Thyroid gland (tissue), 4 donors: ENCODE results near the gene LGALS8. TPM values are rescaled to one million over a fixed set of nuclear protein-coding genes. Genes with fewer than 3 reads are reported as not detected.

ENCODE experiments used
- DNase-seq, 2 donors: peaks; one replicate each; pipeline ENCODE4 v3.0.0-alpha.2; 2019
- H3K27ac ChIP-seq, 3 donors: fragments of 200-600 bp; sonication (generic); 1 replicate in 2 of 3; 2 replicates in 1 of 3; pipeline ENCODE4 v1.5.1; 2016 to 2019; ENCODE audit warnings: mild to moderate bottlenecking in 1 of 3, moderate library complexity in 1 of 3
- H3K27me3 ChIP-seq: fragments of 200-600 bp; sonication (generic); one replicate; pipeline ENCODE4 v1.5.1; 2019
- H3K36me3 ChIP-seq, 2 donors: fragments of 200-600 bp; sonication (generic); one replicate each; pipeline ENCODE4 v1.5.1; 2016 to 2019
- H3K4me1 ChIP-seq, 2 donors: fragments of 200-600 bp; sonication (generic); one replicate each; pipeline ENCODE4 v1.5.1; 2017 to 2019
- H3K4me3 ChIP-seq, 3 donors: fragments of 200-600 bp; sonication (generic); replicated peaks in 1 of 3; 1 replicate in 2 of 3; 2 replicates in 1 of 3; pipeline ENCODE4 v1.5.1; 2016; ENCODE audit warnings: mild to moderate bottlenecking in 1 of 3
- H3K9me3 ChIP-seq: fragments of 200-600 bp; sonication (generic); one replicate; pipeline ENCODE4 v1.5.1; 2017
- CTCF ChIP-seq, 6 experiments: fragments of 200-600 bp in 3 of 6; fragments of 450-650 bp in 3 of 6; sonication (generic) in 3 of 6; IDR thresholded peaks; one replicate each; pipeline ENCODE4 v1.5.1; 2016 to 2019; ENCODE audit warnings: antibody characterized with exemption in 6 of 6, mild to moderate bottlenecking in 2 of 6, inconsistent platforms in 1 of 6, moderate library complexity in 1 of 6
- POLR2A ChIP-seq, 2 donors: fragments of 450-650 bp; IDR thresholded peaks; one replicate each; pipeline ENCODE4 v1.6.1; 2017; ENCODE audit warnings: antibody characterized with exemption in 2 of 2, mild to moderate bottlenecking in 2 of 2, moderate library complexity in 1 of 2
- WGBS, 2 donors: methylation state at CpG; one replicate each; pipeline ENCODE4 v1.1.5; 2017; 5-methylcytosine and 5-hydroxymethylcytosine counted together
- intact Hi-C: fragments of 100-400 bp; cut with DNase I; formaldehyde crosslinking; loops from one replicate; pipeline ENCODE4 v1.15.1; 2023
- total RNA-seq, 4 donors: library from RNA; depleted of rRNA; stranded (reverse); fragments of >200 nt; gene quantifications; one replicate each; pipeline ENCODE4 v1.2.3, GENCODE V29; 2016

LGALS8 gene
- 10 to 100 TPM; 61.8 to 94.2 (median 79.2) TPM for total RNA-seq

DNA sequence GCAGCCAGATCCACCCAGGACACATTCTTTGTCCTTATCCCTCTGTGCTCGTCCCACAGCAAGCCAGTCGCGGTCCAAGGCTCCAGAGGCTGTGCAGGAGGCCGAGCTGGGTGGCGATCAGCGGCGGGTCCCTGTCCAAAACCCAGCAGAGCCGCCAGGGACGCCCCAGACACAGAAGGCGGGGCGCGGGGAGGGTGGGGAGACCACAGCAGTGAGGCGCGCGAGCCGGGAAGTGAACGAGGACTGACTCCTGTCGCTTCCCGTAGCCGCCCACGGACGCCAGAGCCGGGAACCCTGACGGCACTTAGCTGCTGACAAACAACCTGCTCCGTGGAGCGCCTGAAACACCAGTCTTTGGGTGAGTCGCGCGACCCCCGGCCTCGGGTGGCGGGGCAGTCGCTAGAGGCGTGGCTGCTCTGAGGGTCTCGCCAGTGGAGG, at the start of gene LGALS8:
TSS of gene LGALS8 (plus strand) at position 279 of the 438 bp plus-strand sequence. CDS start 2,089 bp downstream, outside the sequence.
- H3K9me3 ChIP-seq, result no peaks in the 10 kb centered on the region
- peak; percentile 90 to 94 for DNase-seq
- H3K4me3 ChIP-seq, result peak within 1 kb of the TSS; percentile 49 to 95 (median 63)
- H3K27ac ChIP-seq, result peak within 1 kb of the TSS; percentile 52 to 94 (median 75)
- TF ChIP-seq POLR2A (IDR thresholded peaks at IDR 0.05) (peak; percentile 23 to 59), CTCF (IDR thresholded peaks at IDR 0.05) (peak in 1 of 6 experiments; percentile 8)
- no peaks in the 10 kb centered on the region for H3K27me3 ChIP-seq
- peaks cover 6 to 15% of the 10 kb centered on the region in 2 donors for H3K4me1 ChIP-seq
- 0 to 3% methylated on average over 9 to 15 of the region's 35 CpGs for WGBS, 2 donors
- intact Hi-C loops, result loop anchor here (10.0 kb wide), 1 partner anchor 419 kb away; no protein-coding TSS in a partner anchor
- peaks cover 0 to 11% of the 10 kb centered on the region in 2 donors for H3K36me3 ChIP-seq

DNA sequence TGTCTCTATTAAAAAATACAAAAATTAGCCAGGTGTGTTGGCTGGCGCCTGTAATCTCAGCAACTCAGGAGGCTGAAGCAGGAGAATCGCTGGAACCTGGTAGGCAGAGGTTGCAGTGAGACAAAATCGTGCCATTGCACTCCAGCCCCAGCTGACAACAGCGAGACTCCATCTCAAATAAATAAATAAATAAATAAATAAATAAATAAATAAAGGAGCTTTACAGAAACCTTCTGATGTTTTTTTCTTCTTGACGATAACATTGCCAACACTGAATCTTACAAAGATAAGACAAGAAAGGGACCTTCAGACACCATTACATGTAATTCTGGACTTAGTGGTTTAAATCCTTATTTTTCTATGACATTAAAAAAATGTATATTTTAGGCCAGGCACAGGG, 47.8 kb upstream of the LGALS8 start:
- Histone ChIP-seq H3K9me3 (no peaks in the 10 kb centered on the region), H3K27me3 (no peaks in the 10 kb centered on the region), H3K4me1 (peaks cover 9 to 17% of the 10 kb centered on the region in 2 donors), H3K27ac (no peak overlapping the region), H3K4me3 (no peak overlapping the region), H3K36me3 (no peaks in the 10 kb centered on the region)
- intact Hi-C loops, result no loop called here
- TF ChIP-seq CTCF (IDR thresholded peaks at IDR 0.05) (no peak), POLR2A (IDR thresholded peaks at IDR 0.05) (no peak)
- DNase-seq, result no peak
- 89 to 97% methylated on average over 5 of the region's 5 CpGs for WGBS, 2 donors

GRCh38 chr1:236480758-236481436, 42.9 kb upstream of the LGALS8 start:
- intact Hi-C loops, result no loop called here
- H3K27me3 ChIP-seq, result no peaks in the 10 kb centered on the region
- H3K9me3 ChIP-seq, result no peaks in the 10 kb centered on the region
- peaks cover 12 to 17% of the 10 kb centered on the region in 2 donors for H3K4me1 ChIP-seq
- peak overlapping the region; percentile 73 to 87 (median 77) for H3K27ac ChIP-seq
- WGBS, 2 donors, result 32% methylated on average over 5 of the region's 5 CpGs
- peak; percentile 82 for DNase-seq
- no peaks in the 10 kb centered on the region for H3K36me3 ChIP-seq
- no peak overlapping the region for H3K4me3 ChIP-seq
- TF ChIP-seq CTCF (IDR thresholded peaks at IDR 0.05), result no peak
- TF ChIP-seq POLR2A (IDR thresholded peaks at IDR 0.05), result no peak

DNA sequence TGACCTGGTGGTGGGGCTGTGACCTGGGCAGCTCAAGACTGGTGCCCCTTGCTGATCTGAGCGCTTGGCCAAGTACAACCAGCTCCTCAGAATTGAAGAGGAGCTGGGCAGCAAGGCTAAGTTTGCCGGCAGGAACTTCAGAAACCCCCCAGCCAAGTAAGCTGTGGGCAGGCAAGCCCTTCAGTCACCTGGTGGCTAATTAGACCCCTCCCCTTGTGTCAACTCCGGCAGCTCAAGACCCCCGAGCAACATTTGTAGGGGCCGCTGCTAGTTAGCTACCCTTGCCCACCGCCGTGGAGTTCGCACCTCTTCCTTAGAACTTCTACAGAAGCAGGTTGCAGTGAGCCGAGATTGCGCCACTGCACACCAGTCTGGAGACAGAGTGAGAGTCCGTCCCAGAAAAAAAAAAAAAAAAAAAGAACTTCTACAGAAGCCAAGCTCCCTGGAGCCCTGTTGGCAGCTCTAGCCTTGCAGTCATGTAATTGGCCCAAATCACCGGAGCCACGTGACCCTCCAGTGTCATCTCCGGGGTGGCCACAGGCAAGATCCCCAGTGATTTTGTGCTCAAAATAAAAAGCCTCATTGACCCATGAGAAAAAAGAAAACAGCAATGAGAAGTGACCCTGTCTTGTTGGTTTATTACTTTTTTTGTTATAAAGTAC, 39.3 kb upstream of the LGALS8 start:
- intact Hi-C loops, result no loop called here
- H3K27ac ChIP-seq, result no peak overlapping the region
- no peak for TF ChIP-seq CTCF (IDR thresholded peaks at IDR 0.05)
- no peak for TF ChIP-seq POLR2A (IDR thresholded peaks at IDR 0.05)
- DNase-seq, result no peak
- WGBS, 2 donors, result 86 to 95% methylated on average over 10 to 14 of the region's 14 CpGs
- H3K36me3 ChIP-seq, result no peaks in the 10 kb centered on the region
- H3K4me3 ChIP-seq, result no peak overlapping the region
- no peaks in the 10 kb centered on the region for H3K27me3 ChIP-seq
- no peaks in the 10 kb centered on the region for H3K9me3 ChIP-seq
- H3K4me1 ChIP-seq, result peaks cover 12 to 17% of the 10 kb centered on the region in 2 donors
